ENCODE data around the gene GAS2L2.

- no peak for TF ChIP-seq CTCF (IDR thresholded peaks at IDR 0.05; ENCODE audit: low read depth, low read length)
- TF ChIP-seq EZH2phosphoT487 (IDR thresholded peaks at IDR 0.05; ENCODE audit: low read depth), result no peak
Observed at GRCh38 chr17:35752945-35753764, at the start of gene GAS2L2.
